Ammon's horn (tissue), 1 donor: ENCODE data around the gene ORAI1.
"Not testable (repeated sequence)": the region's sequence is repeated elsewhere in the genome, so short reads cannot be mapped to it uniquely, and the experiment has no call there.

Experiments used
- DNase-seq: peaks from one replicate; pipeline ENCODE4 v3.0.0-alpha.2; 2016; ENCODE audit warnings: low spot score

ORAI1 gene

DNA sequence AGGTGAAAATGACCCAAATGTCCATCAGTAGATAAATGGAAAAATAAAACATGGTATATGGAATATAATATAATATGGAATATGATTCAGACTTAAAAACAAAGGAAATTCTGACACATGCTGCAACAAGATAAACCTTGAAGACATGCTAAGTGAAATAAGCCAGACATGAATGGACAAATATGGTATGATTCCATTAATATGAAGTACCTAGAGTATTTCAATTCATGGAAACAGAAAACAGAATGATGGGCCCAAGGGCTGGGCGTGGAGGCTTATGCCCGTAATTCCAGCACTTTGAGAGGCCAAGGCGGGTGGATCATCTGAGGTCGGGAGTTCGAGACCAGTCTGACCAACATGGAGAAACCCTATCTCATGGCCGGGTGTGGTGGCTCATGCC lies 22.7 kb upstream of the ORAI1 start:
- no peak for DNase-seq

GRCh38 chr12:121608301-121608700 lies 18.0 kb upstream of the ORAI1 start:
- DNase-seq: no peak

DNA sequence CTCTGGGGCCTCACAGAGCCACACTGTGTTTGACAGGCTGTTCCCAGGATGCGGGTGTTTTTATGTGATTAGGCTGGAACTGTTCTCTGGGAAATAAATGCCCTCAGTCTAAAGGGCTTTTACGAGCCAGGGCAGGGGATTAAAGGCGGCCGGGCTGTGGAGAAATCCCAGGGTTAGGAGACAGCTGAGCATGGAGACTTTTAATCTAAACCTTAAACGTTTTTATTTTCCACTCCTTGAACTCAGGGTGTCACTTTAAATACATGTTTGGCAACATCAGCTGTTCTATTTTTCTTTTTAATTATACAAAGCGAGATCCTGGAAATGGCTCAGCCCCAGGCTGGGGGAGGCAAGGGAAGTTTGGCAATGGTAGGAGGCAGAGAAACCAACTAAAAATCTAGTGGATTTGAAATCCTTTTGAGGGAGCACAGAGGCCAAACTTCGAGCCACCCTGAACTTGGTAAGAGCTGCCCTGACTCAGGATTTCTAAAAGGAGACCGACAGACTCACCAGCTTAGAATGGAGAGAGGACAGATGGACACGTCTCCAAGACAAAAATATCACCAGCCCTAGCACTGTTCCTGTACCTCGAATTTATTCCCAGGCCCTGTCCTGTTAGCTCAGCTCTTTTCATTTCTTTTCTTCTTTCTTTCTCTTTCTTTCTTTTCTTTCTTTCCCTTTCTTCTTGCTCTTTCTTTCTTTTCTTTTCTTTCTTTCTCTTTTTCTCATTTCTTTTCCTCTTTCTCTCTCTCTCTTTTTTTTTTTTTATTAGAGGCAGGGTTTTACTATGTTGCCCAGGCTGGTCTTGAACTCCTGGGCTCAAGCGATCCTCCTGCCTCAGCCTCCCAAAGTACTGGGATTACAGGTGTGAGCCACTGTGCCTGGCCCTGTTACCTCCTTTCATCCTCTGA lies 15.8 kb upstream of the ORAI1 start:
- peak; percentile 51 for DNase-seq

GRCh38 chr12:121611306-121611705 lies 15.0 kb upstream of the ORAI1 start:
- DNase-seq: no peak

DNA sequence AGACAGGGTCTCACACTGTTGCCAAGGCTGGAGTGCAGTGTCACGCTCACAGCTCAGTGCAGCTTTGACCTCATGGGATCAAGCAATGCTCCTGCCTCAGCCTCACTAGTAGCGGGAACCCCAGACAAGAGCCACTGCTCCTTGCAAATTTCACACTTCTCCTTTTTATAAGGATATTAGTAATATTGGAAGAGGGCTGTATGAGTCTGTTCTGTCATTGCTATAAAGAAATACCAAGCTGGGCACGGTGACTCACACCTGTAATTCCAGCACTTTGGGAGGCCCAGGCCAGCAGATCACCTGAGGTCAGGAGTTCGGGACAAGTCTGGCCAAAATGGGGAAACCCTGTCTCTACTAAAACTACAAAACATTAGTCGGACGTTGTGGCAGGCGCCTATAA lies 12.9 kb upstream of the ORAI1 start:
- DNase-seq: no peak

DNA sequence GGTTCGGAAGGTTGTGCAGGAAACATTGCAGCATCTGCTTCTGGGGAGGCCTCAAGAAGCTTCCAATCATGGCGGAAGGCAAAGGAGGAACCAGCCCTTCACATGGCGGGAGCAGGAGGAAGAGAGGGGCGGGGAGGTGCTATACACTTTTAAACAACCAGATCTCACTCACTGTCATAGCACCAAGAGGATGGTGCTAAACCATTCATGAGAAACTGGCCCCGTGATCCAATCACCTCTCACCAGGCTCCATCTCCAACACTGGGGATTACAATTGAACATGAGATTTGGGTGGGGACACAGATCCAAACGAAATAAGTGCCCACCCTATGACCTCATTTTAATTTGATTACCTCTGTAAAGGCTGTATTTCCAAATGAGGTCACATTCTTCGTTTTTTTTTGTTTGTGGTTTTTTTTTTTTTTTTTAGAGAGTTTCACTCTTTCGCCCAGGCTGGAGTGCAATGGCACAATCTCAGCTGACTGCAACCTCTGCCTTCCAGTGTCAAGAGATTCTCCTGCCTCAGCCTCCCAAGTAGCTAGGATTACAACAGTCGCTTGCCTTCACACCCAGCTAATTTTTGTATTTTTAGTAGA lies 11.4 kb upstream of the ORAI1 start:
- DNase-seq: no peak

DNA sequence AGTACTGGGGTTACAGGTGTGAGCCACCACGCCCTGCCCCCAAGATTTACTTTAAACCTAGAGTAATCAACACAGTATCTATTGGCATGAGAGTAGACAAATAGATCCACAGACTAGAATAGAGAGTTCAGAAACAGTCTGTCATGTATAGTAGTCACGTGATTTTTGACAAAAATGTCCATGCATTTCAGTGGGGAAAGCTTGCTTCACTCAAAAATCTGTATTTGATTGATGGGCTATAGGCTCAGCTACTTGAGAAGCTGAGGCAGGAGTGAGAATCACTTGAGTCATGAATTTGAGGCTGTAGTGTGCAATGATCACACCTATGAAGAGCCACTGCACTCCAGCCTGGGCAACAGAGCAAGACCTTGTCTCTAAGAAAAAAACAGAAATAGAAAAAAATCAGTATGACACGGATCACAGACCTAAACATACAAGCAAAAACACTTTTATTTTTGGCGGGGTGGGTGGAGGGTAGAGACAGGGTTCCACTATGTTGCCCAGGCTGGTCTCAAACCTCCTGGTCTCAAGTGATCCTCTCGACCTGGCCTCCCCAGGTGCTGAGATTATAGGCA lies 7.6 kb upstream of the ORAI1 start:
- DNase-seq: no peak

GRCh38 chr12:121620333-121620891 lies 5.9 kb upstream of the ORAI1 start:
- no peak for DNase-seq

DNA sequence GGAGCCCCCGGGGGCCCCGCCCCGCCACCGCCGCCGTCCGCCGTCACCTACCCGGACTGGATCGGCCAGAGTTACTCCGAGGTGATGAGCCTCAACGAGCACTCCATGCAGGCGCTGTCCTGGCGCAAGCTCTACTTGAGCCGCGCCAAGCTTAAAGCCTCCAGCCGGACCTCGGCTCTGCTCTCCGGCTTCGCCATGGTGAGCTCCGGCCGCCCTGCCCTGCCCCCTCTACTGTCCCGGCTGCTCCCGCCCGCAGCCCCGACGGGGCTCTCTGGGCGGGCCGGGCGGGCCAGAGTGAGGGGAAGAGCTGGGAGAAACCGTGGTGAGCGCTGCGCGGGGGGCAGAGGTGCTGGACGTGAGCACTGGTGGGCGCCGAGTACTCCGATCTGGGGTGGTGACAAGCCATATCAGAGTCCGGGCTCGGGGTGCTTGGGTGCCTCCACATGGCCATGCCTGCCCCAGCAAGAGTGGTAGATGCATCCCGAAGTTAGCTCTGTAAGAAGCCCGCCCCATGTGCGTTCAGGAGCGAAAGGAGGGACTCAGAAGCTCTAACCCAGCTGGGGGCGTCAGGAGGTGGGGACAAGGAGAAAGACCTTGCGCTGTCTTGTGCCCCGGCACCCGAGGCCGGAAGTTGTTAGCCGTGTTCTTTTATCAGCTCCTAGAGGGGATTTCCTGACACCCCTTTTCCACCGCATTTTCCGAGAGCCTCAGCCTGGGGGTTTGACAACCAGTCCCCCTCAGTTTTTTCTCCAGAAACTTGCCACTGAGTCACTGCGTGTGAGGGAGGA lies 717 bp downstream of the ORAI1 start:
- peak; percentile 53 for DNase-seq

DNA sequence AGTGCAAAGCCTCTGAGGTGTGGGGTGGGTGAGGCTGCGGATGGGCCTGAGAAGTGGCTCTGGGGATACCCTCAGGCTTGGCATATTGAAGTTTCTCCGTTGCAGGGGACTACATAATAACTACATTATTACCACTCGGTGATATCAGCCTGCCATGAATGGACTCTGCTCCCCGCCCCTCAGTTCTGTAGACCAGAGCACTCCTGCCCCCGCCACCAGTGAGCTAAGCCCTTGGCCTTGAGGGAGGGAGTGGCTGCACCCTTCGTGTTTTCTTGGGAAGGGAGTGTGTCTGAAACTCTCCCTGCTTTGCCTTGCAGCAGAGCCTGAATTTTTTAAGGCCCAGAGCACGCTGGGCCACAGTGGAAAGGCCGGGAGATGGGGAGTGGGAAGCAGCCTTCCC lies 1.7 kb downstream of the ORAI1 start:
- DNase-seq: no peak

DNA sequence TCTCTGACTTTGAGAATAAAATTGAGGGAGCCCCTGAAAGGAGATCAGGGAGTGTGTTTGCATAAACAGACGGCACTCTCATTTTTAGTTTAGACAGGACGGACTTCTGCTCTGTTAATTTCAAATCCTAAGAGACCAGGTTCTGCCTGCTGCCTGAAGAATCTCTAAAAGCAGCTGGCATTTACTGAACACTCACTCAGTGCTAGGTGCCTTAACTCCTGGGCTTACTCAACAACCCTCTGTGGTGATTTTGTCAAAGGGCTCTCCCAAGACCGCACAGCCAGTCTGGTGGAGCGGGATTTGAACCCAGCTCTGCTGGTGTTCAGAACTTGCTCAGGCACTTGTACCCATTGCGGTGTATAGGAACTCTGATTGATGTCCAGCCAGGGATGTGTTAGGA lies 2.2 kb downstream of the ORAI1 start:
- no peak for DNase-seq

- DNase-seq: no peak
These were observed 4.5 kb downstream of the ORAI1 start for GRCh38 chr12:121630791-121631355.

GRCh38 chr12:121632069-121632970 lies 6.0 kb downstream of the ORAI1 start:
- DNase-seq: no peak

DNA sequence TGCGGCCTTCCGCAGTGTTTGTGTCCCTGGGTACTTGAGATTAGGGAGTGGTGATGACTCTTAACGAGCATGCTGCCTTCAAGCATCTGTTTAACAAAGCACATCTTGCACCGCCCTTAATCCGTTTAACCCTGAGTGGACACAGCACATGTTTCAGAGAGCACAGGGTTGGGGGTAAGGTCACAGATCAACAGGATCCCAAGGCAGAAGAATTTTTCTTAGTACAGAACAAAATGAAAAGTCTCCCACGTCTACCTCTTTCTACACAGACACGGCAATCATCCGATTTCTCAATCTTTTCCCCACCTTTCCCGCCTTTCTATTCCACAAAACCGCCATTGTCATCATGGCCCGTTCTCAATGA lies 7.5 kb downstream of the ORAI1 start:
- DNase-seq: not testable (repeated sequence)

- no peak for DNase-seq
These were observed 8.5 kb downstream of the ORAI1 start for GRCh38 chr12:121634836-121635235.

DNA sequence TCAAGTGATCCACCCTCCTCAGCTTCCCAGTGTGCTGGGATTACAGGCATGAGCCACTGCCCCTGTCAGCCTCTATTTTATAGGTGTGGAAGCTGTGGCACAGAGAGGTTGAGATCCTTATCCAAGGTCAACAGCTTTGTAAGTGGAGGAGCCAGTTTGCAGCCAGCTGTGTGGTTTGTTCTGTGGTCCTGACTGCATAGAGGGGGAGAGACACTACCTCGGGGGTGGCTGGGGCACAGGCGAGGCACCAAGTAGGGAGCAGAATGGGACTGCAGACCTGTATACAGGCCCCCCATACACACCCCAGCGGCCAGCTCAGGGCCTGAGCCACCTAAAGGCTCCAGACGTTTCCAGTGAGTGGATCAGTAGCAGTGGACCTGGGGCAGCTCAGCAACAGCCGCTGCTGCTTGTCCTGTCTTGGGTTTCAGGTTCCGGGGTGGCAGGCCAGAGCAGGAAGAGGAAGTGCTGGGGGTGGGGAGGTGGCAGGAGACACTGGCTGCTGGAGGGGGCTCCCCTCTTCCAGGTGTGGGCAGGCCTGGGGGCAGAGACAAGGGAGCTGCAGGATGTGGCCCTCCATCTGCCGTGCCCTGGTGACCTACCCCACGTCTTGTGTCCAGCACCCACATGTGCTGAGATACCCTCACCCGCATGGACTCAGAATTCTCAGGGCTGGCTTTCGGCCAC lies 11.0 kb downstream of the ORAI1 start:
- DNase-seq: peak; percentile 44

- DNase-seq: no peak
These were observed 12.2 kb downstream of the ORAI1 start for GRCh38 chr12:121638298-121639202.

GRCh38 chr12:121641343-121641630 lies 15.0 kb downstream of the ORAI1 start:
- no peak for DNase-seq

GRCh38 chr12:121648458-121649028 lies 22.2 kb downstream of the ORAI1 start:
- no peak for DNase-seq
